H54 (cell line): ENCODE results near the gene PARP9.
"Not testable (repeated sequence)": the region's sequence is repeated elsewhere in the genome, so short reads cannot be mapped to it uniquely, and the experiment has no call there.

Experiments
- DNase-seq: peaks from one replicate; pipeline ENCODE4 v3.0.0; 2011; ENCODE audit warnings: low spot score, mixed read lengths; ENCODE audit not compliant: insufficient read length
- FAIRE-seq: peaks from 3 replicates; lab custom pipeline; 2011; peaks lifted over from hg19 to GRCh38; lab: Jason Lieb, UNC
- POLR2A ChIP-seq: IDR thresholded peaks from 2 replicates; pipeline ENCODE4 v1.6.1; 2011; ENCODE audit warnings: low read depth, mild to moderate bottlenecking, low read length

PARP9 gene

GRCh38 chr3:122519693-122520092 is 44.4 kb downstream of the PARP9 start:
- no peak for TF ChIP-seq POLR2A
- DNase-seq (no peak), FAIRE-seq (no peak)

GRCh38 chr3:122516846-122517360 is 47.2 kb downstream of the PARP9 start:
- DNase-seq: no peak
- TF ChIP-seq POLR2A: no peak
- no peak for FAIRE-seq

DNA sequence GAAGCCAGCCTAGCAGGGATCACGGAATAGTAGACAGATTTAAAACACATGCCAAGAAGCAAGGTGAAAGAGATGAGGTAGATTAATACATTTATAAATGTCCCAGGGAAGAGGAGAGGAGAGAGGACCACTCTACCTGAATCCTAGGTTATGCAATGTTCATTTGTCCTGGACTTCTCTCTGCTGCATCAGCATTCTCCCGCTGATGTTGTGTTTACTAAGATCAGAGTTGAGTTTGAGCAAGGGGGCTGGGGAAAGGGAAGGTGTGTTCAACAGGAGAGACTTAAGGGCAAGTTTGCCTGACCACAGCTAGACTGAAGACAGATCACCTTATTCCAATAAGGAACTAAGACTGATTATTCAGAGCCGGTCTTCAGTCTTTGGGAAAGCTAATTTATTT is 48.2 kb downstream of the PARP9 start:
- TF ChIP-seq POLR2A: no peak
- FAIRE-seq (no peak), DNase-seq (no peak)

DNA sequence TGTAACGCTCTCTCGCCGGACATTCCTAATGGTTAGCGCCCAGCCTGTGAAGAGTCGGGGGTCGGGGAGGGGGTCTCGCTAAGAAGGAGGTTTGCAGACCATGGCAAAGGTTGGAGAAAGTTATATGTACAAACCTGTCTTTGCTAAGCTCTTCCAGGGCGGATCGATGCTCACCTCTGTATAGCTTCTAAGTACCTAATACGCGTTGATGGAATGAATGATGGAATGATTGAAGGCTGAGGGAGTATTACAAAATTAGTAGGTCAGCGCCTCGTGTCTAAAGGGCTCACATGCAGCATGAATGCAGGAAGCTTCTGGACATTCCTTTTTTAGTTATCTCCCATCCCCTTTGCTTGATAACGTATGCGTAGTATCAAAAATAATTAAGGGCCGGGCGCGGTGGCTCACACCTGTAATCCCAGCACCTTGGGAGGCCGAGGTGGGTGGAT is 49.1 kb downstream of the PARP9 start:
- no peak for DNase-seq
- FAIRE-seq: peak; percentile 71
- no peak for TF ChIP-seq POLR2A

DNA sequence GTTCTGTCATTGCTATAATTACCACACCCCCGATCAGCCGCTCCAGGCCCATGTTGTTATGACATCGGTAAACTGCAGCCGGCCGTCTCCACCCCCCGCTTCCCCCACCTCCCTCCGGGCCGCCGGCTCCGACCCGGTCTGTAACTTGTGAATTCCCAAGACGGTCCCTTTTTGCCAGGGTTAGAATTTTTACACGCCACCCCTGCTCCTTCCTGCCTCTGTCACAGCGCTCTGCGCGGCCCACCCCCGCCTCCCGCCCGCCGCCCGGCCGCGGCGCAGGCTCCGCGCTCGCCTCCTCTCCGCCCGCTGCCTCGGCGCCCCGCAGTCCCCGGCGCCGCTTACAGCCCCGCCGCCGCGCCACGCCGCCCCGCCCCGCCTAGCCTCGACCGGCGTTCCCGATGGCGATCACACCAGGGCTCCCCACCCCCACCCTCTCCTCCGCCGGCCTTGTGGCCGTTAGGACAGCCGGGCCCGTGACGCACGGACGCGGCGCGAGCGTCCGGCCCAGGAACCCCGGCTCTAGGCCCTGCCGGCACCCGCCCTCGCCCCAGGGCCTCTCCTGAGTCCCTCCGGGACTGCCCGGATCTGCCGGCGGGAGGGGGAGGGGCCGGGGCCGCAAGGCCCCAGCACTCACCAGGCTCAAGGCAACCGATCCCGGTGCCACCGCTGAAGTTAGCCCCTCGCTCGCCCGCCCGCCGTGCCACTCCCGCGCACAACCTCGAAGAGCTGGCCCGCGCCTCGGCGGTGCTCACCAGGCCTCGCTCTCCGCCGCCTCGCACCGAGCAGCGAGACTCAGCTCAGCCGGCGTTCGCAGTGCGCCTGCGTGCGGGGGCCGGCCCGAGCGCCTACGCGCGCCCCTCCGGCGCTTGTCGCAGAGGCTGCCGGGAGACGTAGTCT is 49.7 kb downstream of the PARP9 start, which contains the start of gene KPNA1:
TSS of gene KPNA1 (minus strand) at position 817 of the 897 bp plus-strand sequence. CDS start 18,374 bp downstream, outside the sequence.
- TF ChIP-seq POLR2A: peak; percentile 97
- FAIRE-seq: no peak
- DNase-seq: peak; percentile 92

- FAIRE-seq: peak; percentile 79
- no peak for TF ChIP-seq POLR2A
- DNase-seq: no peak
Observed at GRCh38 chr3:122513386-122514122, 50.5 kb downstream of the PARP9 start.

DNA sequence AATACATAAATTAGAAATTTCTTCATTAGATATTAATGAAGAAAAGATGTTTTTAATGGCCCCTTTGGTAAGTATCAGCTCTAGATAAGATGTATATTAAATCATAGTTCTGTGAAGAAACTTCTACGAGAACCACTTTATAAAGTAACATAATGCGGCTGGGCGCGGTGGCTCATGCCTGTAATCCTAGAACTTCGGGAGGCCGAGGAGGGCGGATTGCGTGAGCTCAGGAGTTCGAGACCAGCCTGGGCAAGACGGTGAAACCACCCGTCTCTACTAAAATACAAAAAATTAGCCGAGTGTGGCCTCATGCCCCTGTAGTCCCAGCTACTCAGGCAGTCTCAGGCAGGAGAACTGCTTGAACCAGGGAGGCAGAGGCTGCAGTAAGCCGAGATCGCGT is 51.8 kb downstream of the PARP9 start:
- no peak for FAIRE-seq
- no peak for DNase-seq
- no peak for TF ChIP-seq POLR2A

- TF ChIP-seq POLR2A: no peak
- FAIRE-seq (peak; percentile 70), DNase-seq (no peak)
Observed at GRCh38 chr3:122510878-122511535, 53.1 kb downstream of the PARP9 start.

DNA sequence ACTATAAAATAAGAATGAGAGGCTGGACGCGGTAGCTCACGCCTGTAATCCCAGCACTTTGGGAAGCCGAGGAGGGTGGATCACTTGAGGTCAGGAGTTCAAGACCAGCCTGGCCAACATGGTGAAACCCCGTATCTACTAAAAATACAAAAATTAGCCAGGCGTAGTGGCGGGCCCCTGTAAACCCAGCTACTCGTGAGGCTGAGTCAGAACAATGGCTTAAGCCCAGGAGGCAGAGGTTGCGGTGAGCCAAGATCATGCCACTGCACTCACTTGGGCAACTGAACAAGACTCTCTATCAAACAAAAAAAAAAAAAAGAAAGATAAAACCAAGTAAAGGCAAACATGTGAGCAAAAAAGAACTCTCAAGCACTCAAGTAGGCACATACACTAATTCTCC is 55.2 kb downstream of the PARP9 start:
- FAIRE-seq, DNase-seq: not testable (repeated sequence)

- DNase-seq: no peak
- no peak for FAIRE-seq
- TF ChIP-seq POLR2A: no peak
Observed at GRCh38 chr3:122508135-122508914, 55.8 kb downstream of the PARP9 start.

DNA sequence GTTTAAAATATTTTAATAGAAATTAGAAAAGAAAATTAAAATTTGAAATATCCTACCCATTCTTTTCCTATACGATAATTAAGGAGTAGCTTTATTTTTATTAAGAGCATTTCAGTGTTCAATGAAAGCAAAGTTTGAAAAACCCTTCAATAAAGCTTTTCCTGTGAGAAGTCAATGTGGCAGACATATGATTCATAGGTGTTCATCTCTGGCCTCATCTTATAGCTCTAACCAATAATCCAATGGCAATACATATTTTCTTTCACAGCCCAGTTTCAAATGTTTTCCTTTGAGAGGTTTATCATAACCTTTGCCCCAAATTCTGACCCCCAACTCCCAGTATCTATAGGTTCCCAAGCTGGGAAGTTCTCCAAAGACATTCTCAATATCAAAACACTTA is 57.6 kb downstream of the PARP9 start:
- FAIRE-seq: peak; percentile 58
- no peak for TF ChIP-seq POLR2A
- no peak for DNase-seq

DNA sequence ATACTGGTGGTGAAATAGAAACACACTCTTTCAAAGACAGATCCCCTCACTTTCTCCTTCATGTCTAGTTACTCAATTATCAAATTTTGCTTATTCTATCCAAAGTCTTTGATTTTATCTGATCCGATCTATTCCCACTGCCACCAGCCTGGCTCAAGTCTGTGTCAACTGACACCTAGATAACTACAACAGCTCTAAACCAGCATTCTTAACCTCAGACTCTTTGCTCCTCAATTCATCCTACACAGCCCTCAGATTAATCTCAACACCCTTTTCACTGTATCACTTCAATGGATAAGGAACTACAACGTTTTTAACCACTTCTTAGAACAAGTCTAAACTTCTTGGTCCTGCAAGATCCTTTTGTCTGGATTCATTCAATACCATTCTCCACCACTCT is 58.4 kb downstream of the PARP9 start:
- FAIRE-seq (peak; percentile 23), DNase-seq (no peak)
- no peak for TF ChIP-seq POLR2A

GRCh38 chr3:122502941-122503340 is 61.2 kb downstream of the PARP9 start:
- TF ChIP-seq POLR2A: no peak
- no peak for FAIRE-seq
- DNase-seq: no peak
